Measurements from ENCODE around the gene FGD5. TPM values are rescaled to one million over a fixed set of nuclear protein-coding genes. Genes with fewer than 3 reads are reported as not detected.
"Not testable (repeated sequence)": the region's sequence is repeated elsewhere in the genome, so short reads cannot be mapped to it uniquely, and the experiment has no call there.

FGD5 gene
- total RNA-seq, 1 experiment from 2014 or later: not detected

DNA sequence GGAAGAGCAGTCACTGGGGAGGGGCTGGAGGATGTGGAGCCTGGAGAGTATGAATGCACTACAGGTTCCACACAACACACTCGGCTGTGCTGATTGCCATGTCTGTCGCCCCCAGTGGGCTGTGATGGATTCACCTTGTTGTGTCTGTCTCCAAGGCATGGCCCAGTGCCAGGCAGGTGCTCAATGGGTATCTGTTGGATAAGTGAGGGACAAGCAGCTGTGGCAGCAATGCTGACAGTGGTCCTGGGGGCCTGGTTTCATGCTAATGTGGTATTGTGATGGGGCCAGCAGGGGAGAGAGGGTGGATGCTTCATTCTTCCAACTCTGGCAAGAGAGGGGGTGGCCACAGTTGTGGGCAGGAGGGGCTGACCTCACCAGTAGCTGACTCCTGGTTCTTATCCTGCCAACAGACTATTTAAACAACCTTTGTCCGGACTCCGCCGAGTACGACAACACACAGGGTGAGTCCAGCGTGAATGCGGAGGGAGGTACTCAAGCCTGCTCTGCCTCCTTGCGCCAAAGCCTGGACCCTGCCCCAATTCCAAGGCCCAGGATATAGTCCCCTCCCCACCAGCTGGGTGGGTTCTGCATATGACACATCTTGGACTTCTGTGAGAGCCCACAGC, 81.3 kb downstream of the FGD5 start:
- Histone ChIP-seq H3K36me3 (ENCODE audit: insufficient read depth, low read length, poor library complexity, severe bottlenecking) (no peaks in the 10 kb centered on the region), H3K27ac (ENCODE audit: low read depth, low read length, poor library complexity, severe bottlenecking) (no peak overlapping the region), H3K4me3 (ENCODE audit: low read depth, low read length, poor library complexity, severe bottlenecking) (no peak overlapping the region), H3K4me1 (ENCODE audit: insufficient read depth, low read length, poor library complexity, severe bottlenecking) (no peaks in the 10 kb centered on the region), H3K27me3 (replicated peaks; ENCODE audit: insufficient read depth, low read depth, low read length, poor library complexity) (peaks cover 13% of the 10 kb centered on the region), H3K9me3 (ENCODE audit: low read depth, low read length, poor library complexity, severe bottlenecking) (peaks cover 2% of the 10 kb centered on the region)
- POLR2A ChIA-PET (ENCODE audit: low non-redundant PET): no interaction called here
- intact Hi-C loops (cut with micrococcal nuclease; ENCODE audit: unreplicated experiment): no loop called here
- CTCF ChIA-PET: no interaction called here
- DNase-seq (ENCODE audit: low spot score): no peak
- BruUV-seq (replicated peaks): no TSS peak
- TF ChIP-seq, protein P1, sequence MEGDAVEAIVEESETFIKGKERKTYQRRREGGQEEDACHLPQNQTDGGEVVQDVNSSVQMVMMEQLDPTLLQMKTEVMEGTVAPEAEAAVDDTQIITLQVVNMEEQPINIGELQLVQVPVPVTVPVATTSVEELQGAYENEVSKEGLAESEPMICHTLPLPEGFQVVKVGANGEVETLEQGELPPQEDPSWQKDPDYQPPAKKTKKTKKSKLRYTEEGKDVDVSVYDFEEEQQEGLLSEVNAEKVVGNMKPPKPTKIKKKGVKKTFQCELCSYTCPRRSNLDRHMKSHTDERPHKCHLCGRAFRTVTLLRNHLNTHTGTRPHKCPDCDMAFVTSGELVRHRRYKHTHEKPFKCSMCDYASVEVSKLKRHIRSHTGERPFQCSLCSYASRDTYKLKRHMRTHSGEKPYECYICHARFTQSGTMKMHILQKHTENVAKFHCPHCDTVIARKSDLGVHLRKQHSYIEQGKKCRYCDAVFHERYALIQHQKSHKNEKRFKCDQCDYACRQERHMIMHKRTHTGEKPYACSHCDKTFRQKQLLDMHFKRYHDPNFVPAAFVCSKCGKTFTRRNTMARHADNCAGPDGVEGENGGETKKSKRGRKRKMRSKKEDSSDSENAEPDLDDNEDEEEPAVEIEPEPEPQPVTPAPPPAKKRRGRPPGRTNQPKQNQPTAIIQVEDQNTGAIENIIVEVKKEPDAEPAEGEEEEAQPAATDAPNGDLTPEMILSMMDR (conservative IDR thresholded peaks at IDR 0.05; ENCODE audit: low read depth, low read length): no peak
- no peak for TF ChIP-seq EZH2 (IDR thresholded peaks at IDR 0.05; ENCODE audit: borderline replicate concordance, low read depth, low read length, poor library complexity, severe bottlenecking)

DNA sequence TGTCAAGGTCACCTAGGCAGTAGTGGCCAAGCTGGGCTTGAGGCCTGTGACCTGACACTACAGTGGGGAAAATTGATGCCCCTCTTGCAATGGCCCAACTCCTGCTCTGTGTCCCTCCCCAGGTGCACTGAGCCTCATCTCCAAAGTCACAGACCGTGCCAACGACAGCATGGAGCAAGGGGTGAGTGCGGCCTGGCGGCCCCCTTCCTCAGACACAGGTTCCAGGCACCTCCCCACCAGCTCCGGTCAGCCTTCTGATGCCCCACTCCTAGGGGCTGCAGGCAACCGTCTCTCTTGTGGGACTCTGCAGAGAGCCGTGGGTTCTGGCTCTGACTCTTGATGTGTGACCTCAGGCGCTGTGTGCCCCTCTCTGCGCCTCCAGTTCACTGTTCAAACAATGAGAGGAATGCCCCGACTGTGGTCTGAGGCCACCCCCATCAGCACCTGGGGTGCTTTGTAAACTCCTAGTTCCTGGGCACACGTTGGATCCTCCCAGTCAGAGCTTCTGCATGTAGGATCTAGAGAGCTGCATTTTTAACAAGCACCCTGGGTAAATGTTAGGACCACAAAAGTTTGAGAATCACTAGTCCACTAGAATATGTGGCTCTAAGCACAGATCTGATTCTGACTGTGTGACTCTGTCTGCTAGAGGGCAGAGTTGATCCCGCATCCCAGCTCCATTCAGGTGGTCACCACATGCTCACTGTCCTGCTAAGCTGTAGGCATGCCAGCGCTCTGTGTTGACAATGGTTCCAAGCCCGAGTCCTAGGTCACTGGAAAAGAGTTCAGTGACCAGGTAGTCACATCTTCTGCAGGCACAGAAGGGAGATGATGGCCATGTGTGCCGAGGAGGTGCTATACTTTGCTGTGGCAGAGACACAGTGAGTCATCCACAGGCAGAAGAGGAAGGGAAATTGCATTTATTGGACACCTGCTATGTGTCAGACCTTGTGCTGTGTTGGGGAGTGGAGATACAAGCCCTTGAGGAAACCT, 82.4 kb downstream of the FGD5 start:
- peaks cover 13% of the 10 kb centered on the region for H3K27me3 ChIP-seq (replicated peaks; ENCODE audit: insufficient read depth, low read depth, low read length, poor library complexity)
- TF ChIP-seq EZH2 (IDR thresholded peaks at IDR 0.05; ENCODE audit: borderline replicate concordance, low read depth, low read length, poor library complexity, severe bottlenecking): no peak
- TF ChIP-seq, protein P1 (conservative IDR thresholded peaks at IDR 0.05; ENCODE audit: low read depth, low read length): no peak
- no peaks in the 10 kb centered on the region for H3K4me1 ChIP-seq (ENCODE audit: insufficient read depth, low read length, poor library complexity, severe bottlenecking)
- BruUV-seq (replicated peaks): no TSS peak
- H3K27ac ChIP-seq (ENCODE audit: low read depth, low read length, poor library complexity, severe bottlenecking): no peak overlapping the region
- ChIA-PET POLR2A (ENCODE audit: low non-redundant PET) (no interaction called here), CTCF (no interaction called here)
- no peak for DNase-seq (ENCODE audit: low spot score)
- no peaks in the 10 kb centered on the region for H3K36me3 ChIP-seq (ENCODE audit: insufficient read depth, low read length, poor library complexity, severe bottlenecking)
- H3K4me3 ChIP-seq (ENCODE audit: low read depth, low read length, poor library complexity, severe bottlenecking): no peak overlapping the region
- intact Hi-C loops (cut with micrococcal nuclease; ENCODE audit: unreplicated experiment): no loop called here
- H3K9me3 ChIP-seq (ENCODE audit: low read depth, low read length, poor library complexity, severe bottlenecking): peaks cover 7% of the 10 kb centered on the region

DNA sequence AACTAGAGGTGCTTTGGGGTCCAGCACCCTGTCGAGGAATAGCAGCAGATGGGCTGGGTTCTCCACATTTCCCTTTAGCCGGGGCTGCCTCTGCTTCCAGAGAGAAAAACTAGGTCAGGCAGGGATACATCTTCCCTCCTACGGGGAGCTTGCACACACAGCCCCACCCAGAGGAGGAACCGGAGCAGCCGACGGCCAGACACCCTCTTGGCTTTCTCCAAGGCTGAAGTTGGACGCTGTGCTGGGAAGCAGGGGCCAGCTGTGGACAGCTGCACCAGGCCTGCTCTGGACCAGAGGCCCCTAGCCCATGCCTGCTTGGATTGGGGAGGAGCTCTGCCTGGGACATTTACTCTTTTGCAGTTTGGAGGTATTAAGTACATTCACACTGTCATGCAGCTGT, 84.0 kb downstream of the FGD5 start:
- TF ChIP-seq, protein P1 (conservative IDR thresholded peaks at IDR 0.05; ENCODE audit: low read depth, low read length): no peak
- no peak for TF ChIP-seq EZH2 (IDR thresholded peaks at IDR 0.05; ENCODE audit: borderline replicate concordance, low read depth, low read length, poor library complexity, severe bottlenecking)
- peaks cover 7% of the 10 kb centered on the region for H3K27me3 ChIP-seq (replicated peaks; ENCODE audit: insufficient read depth, low read depth, low read length, poor library complexity)
- peaks cover 7% of the 10 kb centered on the region for H3K9me3 ChIP-seq (ENCODE audit: low read depth, low read length, poor library complexity, severe bottlenecking)
- H3K4me3 ChIP-seq (ENCODE audit: low read depth, low read length, poor library complexity, severe bottlenecking): no peak overlapping the region
- H3K4me1 ChIP-seq (ENCODE audit: insufficient read depth, low read length, poor library complexity, severe bottlenecking): no peaks in the 10 kb centered on the region
- intact Hi-C loops (cut with micrococcal nuclease; ENCODE audit: unreplicated experiment): no loop called here
- H3K36me3 ChIP-seq (ENCODE audit: insufficient read depth, low read length, poor library complexity, severe bottlenecking): no peaks in the 10 kb centered on the region
- ChIA-PET POLR2A (ENCODE audit: low non-redundant PET) (no interaction called here), CTCF (no interaction called here)
- BruUV-seq (replicated peaks): no TSS peak
- DNase-seq (ENCODE audit: low spot score): no peak
- H3K27ac ChIP-seq (ENCODE audit: low read depth, low read length, poor library complexity, severe bottlenecking): no peak overlapping the region

DNA sequence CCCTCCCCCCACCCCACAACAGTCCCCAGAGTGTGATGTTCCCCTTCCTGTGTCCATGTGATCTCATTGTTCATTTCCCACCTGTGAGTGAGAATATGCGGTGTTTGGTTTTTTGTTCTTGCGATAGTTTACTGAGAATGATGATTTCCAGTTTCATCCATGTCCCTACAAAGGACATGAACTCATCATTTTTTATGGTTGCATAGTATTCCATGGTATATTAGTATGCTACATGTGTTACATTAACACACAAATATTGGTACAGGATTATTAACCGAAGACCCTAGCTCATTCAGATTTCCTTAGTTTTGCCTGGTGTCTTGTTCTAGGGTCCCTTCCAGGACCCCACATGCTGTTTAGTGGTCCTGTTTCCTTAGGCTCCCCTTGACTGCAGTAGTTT, 84.7 kb downstream of the FGD5 start:
- H3K4me3 ChIP-seq (ENCODE audit: low read depth, low read length, poor library complexity, severe bottlenecking); H3K9me3 ChIP-seq (ENCODE audit: low read depth, low read length, poor library complexity, severe bottlenecking); BruUV-seq (replicated peaks); H3K27ac ChIP-seq (ENCODE audit: low read depth, low read length, poor library complexity, severe bottlenecking); DNase-seq (ENCODE audit: low spot score); H3K4me1 ChIP-seq (ENCODE audit: insufficient read depth, low read length, poor library complexity, severe bottlenecking); H3K36me3 ChIP-seq (ENCODE audit: insufficient read depth, low read length, poor library complexity, severe bottlenecking); H3K27me3 ChIP-seq (replicated peaks; ENCODE audit: insufficient read depth, low read depth, low read length, poor library complexity); POLR2A ChIA-PET (ENCODE audit: low non-redundant PET); intact Hi-C loops (cut with micrococcal nuclease; ENCODE audit: unreplicated experiment); CTCF ChIA-PET: not testable (repeated sequence)

Data from A673 (cell line).